ENCODE results near the gene RRH.
"Not testable (repeated sequence)": the region's sequence is repeated elsewhere in the genome, so short reads cannot be mapped to it uniquely, and the experiment has no call there.

RRH gene

GRCh38 chr4:109847896-109848442, 20.2 kb downstream of the RRH start, which contains the start of gene LRIT3:
LRIT3 (plus strand) TSS chr4:109848107; CDS start chr4:109848202, 95 bp downstream.
- TF ChIP-seq CTCF (conservative IDR thresholded peaks at IDR 0.05), result no peak

GRCh38 chr4:109848501-109848900, 20.7 kb downstream of the RRH start:
- H3K27ac ChIP-seq, result no peak overlapping the region
- TF ChIP-seq CTCF (conservative IDR thresholded peaks at IDR 0.05), result no peak

More at GRCh38 chr4:109847896-109848442, 20.2 kb downstream of the RRH start, which contains the start of gene LRIT3:
- H3K27ac ChIP-seq, result no peak within 1 kb of the TSS

GRCh38 chr4:109850601-109851000, 22.8 kb downstream of the RRH start:
- H3K27ac ChIP-seq, result no peak overlapping the region
- TF ChIP-seq CTCF (conservative IDR thresholded peaks at IDR 0.05), result no peak

GRCh38 chr4:109859426-109860300, 31.9 kb downstream of the RRH start:
- H3K27ac ChIP-seq, result not testable (repeated sequence)

- H3K27ac ChIP-seq, result no peak overlapping the region
- no peak for TF ChIP-seq CTCF (conservative IDR thresholded peaks at IDR 0.05)
Observed at GRCh38 chr4:109861271-109861670, 33.5 kb downstream of the RRH start.

- TF ChIP-seq CTCF (conservative IDR thresholded peaks at IDR 0.05), result no peak
- H3K27ac ChIP-seq, result no peak overlapping the region
Observed at GRCh38 chr4:109861916-109862511, 34.2 kb downstream of the RRH start.

GRCh38 chr4:109864134-109864533, 36.4 kb downstream of the RRH start:
- no peak for TF ChIP-seq CTCF (conservative IDR thresholded peaks at IDR 0.05)
- H3K27ac ChIP-seq, result no peak overlapping the region

All from VCaP (cell line).